Measurements from ENCODE around the gene WDR77. TPM values are rescaled to one million over a fixed set of nuclear protein-coding genes. Genes with fewer than 3 reads are reported as not detected.

The WDR77 gene
- total and polyA plus RNA-seq, 2 of the 13 experiments (the other 11 are each of a cell fraction or from before 2014, with no cell fraction given), result 90.6 to 108 TPM

DNA sequence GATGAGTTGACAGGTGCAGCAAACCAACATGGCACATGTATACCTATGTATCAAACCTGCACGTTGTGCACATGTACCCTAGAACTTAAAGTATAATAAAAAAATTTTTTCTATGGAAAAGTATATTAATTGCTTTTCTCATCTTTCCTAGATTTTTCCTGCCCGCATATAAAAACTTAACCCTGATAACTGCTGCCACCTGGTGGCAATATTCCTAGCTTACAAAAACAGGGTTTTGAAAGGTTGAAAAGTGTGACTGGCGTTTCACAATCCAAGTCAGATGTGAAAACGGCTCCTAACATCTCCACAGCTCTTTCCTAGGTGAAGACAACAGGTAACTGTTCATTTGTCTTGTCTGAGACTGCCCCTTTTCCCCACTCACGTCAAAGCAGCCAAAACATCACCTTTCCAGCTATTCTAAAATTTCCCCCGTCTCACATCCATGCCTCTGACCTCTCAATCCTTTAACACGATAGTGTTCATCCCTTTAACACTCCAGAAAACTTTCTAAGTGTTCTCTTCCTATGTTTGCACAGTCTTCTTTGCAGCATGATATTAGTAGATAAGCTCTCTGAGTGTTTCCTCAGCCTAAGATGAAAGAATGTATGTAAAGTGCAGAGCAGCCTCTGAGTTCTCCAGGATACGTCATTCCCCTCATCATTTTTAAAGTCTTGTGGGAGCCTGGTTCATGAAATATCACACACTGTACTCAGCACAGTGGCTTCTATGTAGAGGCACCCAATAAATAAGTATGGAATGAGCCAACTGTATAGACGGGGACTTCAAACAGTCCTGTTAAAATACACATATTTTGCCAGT lies 49.1 kb downstream of the WDR77 start (continued):
- no peak for TF ChIP-seq ZNF354B (CRISPR knock-in tag; IDR thresholded peaks at IDR 0.05)
- TF ChIP-seq XRCC5 (optimal IDR thresholded peaks at IDR 0.05; ENCODE audit: low read length), result no peak
- TF ChIP-seq GATAD2A (CRISPR knock-in tag; IDR thresholded peaks at IDR 0.05), result 0 out of 2 replicates have a peak, but pooled peaks have one; percentile 15
- no peak for TF ChIP-seq MXI1 (IDR thresholded peaks at IDR 0.05; ENCODE audit: borderline replicate concordance, low read depth, low read length)
- TF ChIP-seq IRF1 (CRISPR knock-in tag; IDR thresholded peaks at IDR 0.05; ENCODE audit: low read depth), result no peak
- peak; percentile 71 for TF ChIP-seq CTCF (CRISPR knock-in tag; IDR thresholded peaks at IDR 0.05)
- TF ChIP-seq RAD21 (CRISPR knock-in tag; IDR thresholded peaks at IDR 0.05), result peak; percentile 50; the same call in 1 of the 2 replicates
- no peak for TF ChIP-seq CBX2 (IDR thresholded peaks at IDR 0.05; ENCODE audit: low read depth, low read length)
- no peak for TF ChIP-seq CBX2 (CRISPR knock-in tag; IDR thresholded peaks at IDR 0.05; ENCODE audit: low read depth)
- TF ChIP-seq CEBPB (IDR thresholded peaks at IDR 0.05; ENCODE audit: borderline replicate concordance, low read depth, low read length), result peak; percentile 78
- TF ChIP-seq, protein P1, sequence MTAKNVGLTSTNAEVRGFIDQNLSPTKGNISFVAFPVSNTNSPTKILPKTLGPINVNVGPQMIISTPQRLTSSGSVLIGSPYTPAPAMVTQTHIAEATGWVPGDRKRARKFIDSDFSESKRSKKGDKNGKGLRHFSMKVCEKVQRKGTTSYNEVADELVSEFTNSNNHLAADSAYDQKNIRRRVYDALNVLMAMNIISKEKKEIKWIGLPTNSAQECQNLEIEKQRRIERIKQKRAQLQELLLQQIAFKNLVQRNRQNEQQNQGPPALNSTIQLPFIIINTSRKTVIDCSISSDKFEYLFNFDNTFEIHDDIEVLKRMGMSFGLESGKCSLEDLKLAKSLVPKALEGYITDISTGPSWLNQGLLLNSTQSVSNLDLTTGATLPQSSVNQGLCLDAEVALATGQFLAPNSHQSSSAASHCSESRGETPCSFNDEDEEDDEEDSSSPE (CRISPR knock-in tag; IDR thresholded peaks at IDR 0.05), result no peak
- no peak for TF ChIP-seq ZNF251 (CRISPR knock-in tag; IDR thresholded peaks at IDR 0.05)
- no peak for TF ChIP-seq NKX3-1 (CRISPR knock-in tag; IDR thresholded peaks at IDR 0.05)
- no peak for TF ChIP-seq MTF2 (CRISPR knock-in tag; IDR thresholded peaks at IDR 0.05; ENCODE audit: borderline replicate concordance)
- TF ChIP-seq GPBP1L1 (CRISPR knock-in tag; IDR thresholded peaks at IDR 0.05), result no peak
- no peak for TF ChIP-seq POLR2AphosphoS5 (IDR thresholded peaks at IDR 0.05; ENCODE audit: low read depth, low read length)
- peak; percentile 72 for TF ChIP-seq STAG1 (CRISPR knock-in tag; IDR thresholded peaks at IDR 0.05)
- TF ChIP-seq ZNF564 (CRISPR knock-in tag; IDR thresholded peaks at IDR 0.05), result no peak
- no peak for TF ChIP-seq FOXO4 (CRISPR knock-in tag; conservative IDR thresholded peaks at IDR 0.05)

Data from HepG2 (cell line).